Myocyte (in vitro differentiated cells): ENCODE data around the gene AADACL2. TPM values are rescaled to one million over a fixed set of nuclear protein-coding genes. Genes with fewer than 3 reads are reported as not detected.

Experiments
- DNase-seq: peaks from one replicate; pipeline ENCODE4 v3.0.0-alpha.2; 2012; ENCODE audit warnings: low read depth
- total RNA-seq: library from RNA; depleted of rRNA; stranded (reverse); fragments of >200 nt; gene quantifications from 2 replicates; pipeline ENCODE4 v1.2.3, GENCODE V29; 2014

The AADACL2 gene
- total RNA-seq, 1 donor from 2014 or later: not detected

- no peak for DNase-seq
Measured at GRCh38 chr3:151798466-151798865, 64.7 kb downstream of the AADACL2 start.

- DNase-seq: no peak
Measured at GRCh38 chr3:151800431-151800830, 66.7 kb downstream of the AADACL2 start.

GRCh38 chr3:151804267-151804666, 70.5 kb downstream of the AADACL2 start:
- no peak for DNase-seq

- DNase-seq: no peak
Measured at GRCh38 chr3:151806838-151807237, 73.1 kb downstream of the AADACL2 start.

Other genes with a start within 250 kb of the AADACL2 start
- gene AADAC, start 80.2 kb downstream of the AADACL2 start, total RNA-seq: not detected in 2 replicates
- gene SUCNR1, start 139.7 kb downstream of the AADACL2 start, total RNA-seq: not detected in 2 replicates